Calu3 (cell line): ENCODE measurements around the gene MTCH1. TPM values are rescaled to one million over a fixed set of nuclear protein-coding genes. Genes with fewer than 3 reads are reported as not detected.

Experiments
- BruUV-seq: library from RNA; stranded (reverse); fragments of 400-500 nt; replicated peaks from 2 replicates; lab custom pipeline; 2021; lab: Mats Ljungman, UMichigan
- CTCF ChIA-PET: fragments of 300-600 bp; sonication (Branson Sonifier 250); formaldehyde crosslinking; loops from one replicate; lab custom pipeline; 2022; ENCODE audit warnings: antibody characterized with exemption; lab: Charles Lee
- DNase-seq: peaks from one replicate; pipeline ENCODE4 v3.0.0; 2022
- H3K27ac Mint-ChIP-seq: one replicate; pipeline ENCODE4 v1.8.0; 2022; ENCODE audit warnings: mixed read lengths; ENCODE audit not compliant: unreplicated experiment
- H3K27me3 Mint-ChIP-seq: one replicate; pipeline ENCODE4 v1.8.0; 2022; ENCODE audit warnings: mixed read lengths; ENCODE audit not compliant: unreplicated experiment
- H3K36me3 Mint-ChIP-seq: one replicate; pipeline ENCODE4 v1.8.0; 2022; ENCODE audit warnings: mild to moderate bottlenecking, moderate library complexity, mixed read lengths; ENCODE audit not compliant: insufficient read depth, unreplicated experiment
- H3K4me1 Mint-ChIP-seq: one replicate; pipeline ENCODE4 v1.8.0; 2022; ENCODE audit warnings: mild to moderate bottlenecking, low read depth, mixed read lengths; ENCODE audit not compliant: unreplicated experiment
- H3K4me3 Mint-ChIP-seq: one replicate; pipeline ENCODE4 v1.8.0; 2022; ENCODE audit warnings: mild to moderate bottlenecking, low read depth, moderate library complexity, mixed read lengths; ENCODE audit not compliant: unreplicated experiment
- H3K9me3 Mint-ChIP-seq: one replicate; pipeline ENCODE4 v1.8.0; 2022; ENCODE audit warnings: low read depth, mixed read lengths; ENCODE audit not compliant: unreplicated experiment
- CTCF ChIP-seq: fragments of 200-600 bp; IDR thresholded peaks from one replicate; pipeline ENCODE4 v1.8.0; 2022; ENCODE audit warnings: antibody characterized with exemption; ENCODE audit not compliant: unreplicated experiment
- intact Hi-C: fragments of 100-400 bp; cut with micrococcal nuclease; formaldehyde crosslinking; loops from one replicate; pipeline ENCODE4 v1.10.0; 2022; ENCODE audit not compliant: unreplicated experiment
- total RNA-seq: library from RNA; stranded (reverse); gene quantifications from 2 replicates; pipeline ENCODE4 v1.2.3, GENCODE V29; 2022

MTCH1 gene
- total RNA-seq, 1 experiment from 2014 or later = 288 TPM

- H3K27ac Mint-ChIP-seq = no peak overlapping the region
- H3K4me3 Mint-ChIP-seq = no peak overlapping the region
- intact Hi-C loops = no loop called here
- peaks cover 26% of the 10 kb centered on the region for H3K27me3 Mint-ChIP-seq
- TF ChIP-seq CTCF = no peak
- no peak for DNase-seq
- H3K4me1 Mint-ChIP-seq = no peaks in the 10 kb centered on the region
- CTCF ChIA-PET = no interaction called here
- no TSS peak for BruUV-seq
- H3K9me3 Mint-ChIP-seq = no peaks in the 10 kb centered on the region
- H3K36me3 Mint-ChIP-seq = no peaks in the 10 kb centered on the region
Observed at GRCh38 chr6:37011656-37012378, 25.8 kb upstream of the MTCH1 start.

GRCh38 chr6:37010402-37010892 lies 24.5 kb upstream of the MTCH1 start:
- Mint-ChIP-seq H3K27ac (no peak overlapping the region), H3K9me3 (no peaks in the 10 kb centered on the region), H3K36me3 (no peaks in the 10 kb centered on the region), H3K4me1 (no peaks in the 10 kb centered on the region), H3K4me3 (no peak overlapping the region), H3K27me3 (peaks cover 31% of the 10 kb centered on the region)
- intact Hi-C loops = no loop called here
- BruUV-seq = no TSS peak
- DNase-seq = no peak
- TF ChIP-seq CTCF = no peak
- CTCF ChIA-PET = no interaction called here

- intact Hi-C loops = no loop called here
- H3K27ac Mint-ChIP-seq = no peak overlapping the region
- BruUV-seq = no TSS peak
- no peaks in the 10 kb centered on the region for H3K36me3 Mint-ChIP-seq
- no peaks in the 10 kb centered on the region for H3K9me3 Mint-ChIP-seq
- CTCF ChIA-PET = interaction anchor here (0.7 kb wide), 1 partner anchor 65 kb away, joined by 3 read pairs; no protein-coding TSS in a partner anchor
- H3K4me1 Mint-ChIP-seq = no peaks in the 10 kb centered on the region
- no peak for DNase-seq
- peaks cover 31% of the 10 kb centered on the region for H3K27me3 Mint-ChIP-seq
- TF ChIP-seq CTCF = no peak
- H3K4me3 Mint-ChIP-seq = no peak overlapping the region
Observed at GRCh38 chr6:37008484-37009465, 22.8 kb upstream of the MTCH1 start.

- no peak for TF ChIP-seq CTCF
- Mint-ChIP-seq H3K4me3 (no peak overlapping the region), H3K9me3 (no peaks in the 10 kb centered on the region), H3K36me3 (no peaks in the 10 kb centered on the region), H3K27ac (no peak overlapping the region), H3K4me1 (no peaks in the 10 kb centered on the region), H3K27me3 (peaks cover 35% of the 10 kb centered on the region)
- BruUV-seq = no TSS peak
- DNase-seq = no peak
- CTCF ChIA-PET = interaction anchor here (1.3 to 2.3 kb wide), 3 partner anchors 10 to 247 kb away, joined by 3 to 14 read pairs (median 3); no protein-coding TSS in a partner anchor
- intact Hi-C loops = no loop called here
Observed at GRCh38 chr6:37007340-37008043, 21.5 kb upstream of the MTCH1 start.
